Liver (tissue), 3 donors: ENCODE results near the gene RBM33.

Experiments used
- HNF4G ChIP-seq: IDR thresholded peaks from 2 replicates; pipeline ENCODE4 v1.6.1; 2016; ENCODE audit warnings: antibody characterized with exemption
- JUND ChIP-seq, 2 donors: IDR thresholded peaks; 2 replicates each; pipeline ENCODE4 v1.6.1; 2016; ENCODE audit warnings: antibody characterized with exemption in 2 of 2
- RAD21 ChIP-seq, 2 donors: IDR thresholded peaks; 2 replicates each; pipeline ENCODE4 v1.6.1; 2016; ENCODE audit warnings: antibody characterized with exemption in 2 of 2, mild to moderate bottlenecking in 2 of 2
- TF ChIP-seq, protein P1 (sequence below): fragments of 150-350 bp; IDR thresholded peaks from 2 replicates; pipeline ENCODE4 v1.5.1; 2017; ENCODE audit warnings: improper control_type of control experiment, low read depth, low read length; ENCODE audit not compliant: missing input control
- TF ChIP-seq, protein P2 (sequence below): IDR thresholded peaks from 2 replicates; pipeline ENCODE4 v1.6.1; 2016; ENCODE audit warnings: antibody characterized with exemption, mild to moderate bottlenecking
- TF ChIP-seq, protein P3 (sequence below): IDR thresholded peaks from 2 replicates; pipeline ENCODE4 v1.6.1; 2016; ENCODE audit warnings: antibody characterized with exemption
- donor health status: healthy.
- donor health status: healthy.

DNA sequence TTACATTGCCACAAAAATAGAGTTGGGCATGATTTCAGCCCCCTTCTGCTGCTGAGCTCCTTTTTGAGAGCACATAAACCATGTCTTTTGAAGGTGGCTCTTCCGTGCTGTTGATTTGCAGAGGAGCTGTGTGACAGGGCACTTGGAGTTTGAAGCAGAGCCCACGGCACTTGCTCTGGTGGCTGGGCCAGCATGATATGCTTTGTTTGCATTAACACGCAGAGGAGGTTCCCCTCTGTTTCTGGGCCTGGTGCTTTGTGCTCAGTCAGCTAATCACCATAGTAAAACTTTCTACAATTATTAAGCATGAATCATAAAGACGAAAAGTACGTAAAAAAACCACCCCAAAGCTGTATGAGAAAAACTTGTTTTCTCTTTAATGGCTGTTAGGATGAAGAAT is 40.1 kb downstream of the RBM33 start:
- TF ChIP-seq, protein P1, sequence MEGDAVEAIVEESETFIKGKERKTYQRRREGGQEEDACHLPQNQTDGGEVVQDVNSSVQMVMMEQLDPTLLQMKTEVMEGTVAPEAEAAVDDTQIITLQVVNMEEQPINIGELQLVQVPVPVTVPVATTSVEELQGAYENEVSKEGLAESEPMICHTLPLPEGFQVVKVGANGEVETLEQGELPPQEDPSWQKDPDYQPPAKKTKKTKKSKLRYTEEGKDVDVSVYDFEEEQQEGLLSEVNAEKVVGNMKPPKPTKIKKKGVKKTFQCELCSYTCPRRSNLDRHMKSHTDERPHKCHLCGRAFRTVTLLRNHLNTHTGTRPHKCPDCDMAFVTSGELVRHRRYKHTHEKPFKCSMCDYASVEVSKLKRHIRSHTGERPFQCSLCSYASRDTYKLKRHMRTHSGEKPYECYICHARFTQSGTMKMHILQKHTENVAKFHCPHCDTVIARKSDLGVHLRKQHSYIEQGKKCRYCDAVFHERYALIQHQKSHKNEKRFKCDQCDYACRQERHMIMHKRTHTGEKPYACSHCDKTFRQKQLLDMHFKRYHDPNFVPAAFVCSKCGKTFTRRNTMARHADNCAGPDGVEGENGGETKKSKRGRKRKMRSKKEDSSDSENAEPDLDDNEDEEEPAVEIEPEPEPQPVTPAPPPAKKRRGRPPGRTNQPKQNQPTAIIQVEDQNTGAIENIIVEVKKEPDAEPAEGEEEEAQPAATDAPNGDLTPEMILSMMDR: no peak
- TF ChIP-seq HNF4G: no peak
- TF ChIP-seq, protein P2, sequence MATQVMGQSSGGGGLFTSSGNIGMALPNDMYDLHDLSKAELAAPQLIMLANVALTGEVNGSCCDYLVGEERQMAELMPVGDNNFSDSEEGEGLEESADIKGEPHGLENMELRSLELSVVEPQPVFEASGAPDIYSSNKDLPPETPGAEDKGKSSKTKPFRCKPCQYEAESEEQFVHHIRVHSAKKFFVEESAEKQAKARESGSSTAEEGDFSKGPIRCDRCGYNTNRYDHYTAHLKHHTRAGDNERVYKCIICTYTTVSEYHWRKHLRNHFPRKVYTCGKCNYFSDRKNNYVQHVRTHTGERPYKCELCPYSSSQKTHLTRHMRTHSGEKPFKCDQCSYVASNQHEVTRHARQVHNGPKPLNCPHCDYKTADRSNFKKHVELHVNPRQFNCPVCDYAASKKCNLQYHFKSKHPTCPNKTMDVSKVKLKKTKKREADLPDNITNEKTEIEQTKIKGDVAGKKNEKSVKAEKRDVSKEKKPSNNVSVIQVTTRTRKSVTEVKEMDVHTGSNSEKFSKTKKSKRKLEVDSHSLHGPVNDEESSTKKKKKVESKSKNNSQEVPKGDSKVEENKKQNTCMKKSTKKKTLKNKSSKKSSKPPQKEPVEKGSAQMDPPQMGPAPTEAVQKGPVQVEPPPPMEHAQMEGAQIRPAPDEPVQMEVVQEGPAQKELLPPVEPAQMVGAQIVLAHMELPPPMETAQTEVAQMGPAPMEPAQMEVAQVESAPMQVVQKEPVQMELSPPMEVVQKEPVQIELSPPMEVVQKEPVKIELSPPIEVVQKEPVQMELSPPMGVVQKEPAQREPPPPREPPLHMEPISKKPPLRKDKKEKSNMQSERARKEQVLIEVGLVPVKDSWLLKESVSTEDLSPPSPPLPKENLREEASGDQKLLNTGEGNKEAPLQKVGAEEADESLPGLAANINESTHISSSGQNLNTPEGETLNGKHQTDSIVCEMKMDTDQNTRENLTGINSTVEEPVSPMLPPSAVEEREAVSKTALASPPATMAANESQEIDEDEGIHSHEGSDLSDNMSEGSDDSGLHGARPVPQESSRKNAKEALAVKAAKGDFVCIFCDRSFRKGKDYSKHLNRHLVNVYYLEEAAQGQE: no peak
- TF ChIP-seq, protein P3, sequence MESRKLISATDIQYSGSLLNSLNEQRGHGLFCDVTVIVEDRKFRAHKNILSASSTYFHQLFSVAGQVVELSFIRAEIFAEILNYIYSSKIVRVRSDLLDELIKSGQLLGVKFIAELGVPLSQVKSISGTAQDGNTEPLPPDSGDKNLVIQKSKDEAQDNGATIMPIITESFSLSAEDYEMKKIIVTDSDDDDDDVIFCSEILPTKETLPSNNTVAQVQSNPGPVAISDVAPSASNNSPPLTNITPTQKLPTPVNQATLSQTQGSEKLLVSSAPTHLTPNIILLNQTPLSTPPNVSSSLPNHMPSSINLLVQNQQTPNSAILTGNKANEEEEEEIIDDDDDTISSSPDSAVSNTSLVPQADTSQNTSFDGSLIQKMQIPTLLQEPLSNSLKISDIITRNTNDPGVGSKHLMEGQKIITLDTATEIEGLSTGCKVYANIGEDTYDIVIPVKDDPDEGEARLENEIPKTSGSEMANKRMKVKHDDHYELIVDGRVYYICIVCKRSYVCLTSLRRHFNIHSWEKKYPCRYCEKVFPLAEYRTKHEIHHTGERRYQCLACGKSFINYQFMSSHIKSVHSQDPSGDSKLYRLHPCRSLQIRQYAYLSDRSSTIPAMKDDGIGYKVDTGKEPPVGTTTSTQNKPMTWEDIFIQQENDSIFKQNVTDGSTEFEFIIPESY: no peak
- TF ChIP-seq JUND (IDR thresholded peaks at IDR 0.05): no peak
- no peak for TF ChIP-seq RAD21 (IDR thresholded peaks at IDR 0.05)
